ENCODE data around the gene AMELY. TPM values are rescaled to one million over a fixed set of nuclear protein-coding genes. Genes with fewer than 3 reads are reported as not detected.

The AMELY gene
- total RNA-seq, 4 donors from 2014 or later, result not detected

DNA sequence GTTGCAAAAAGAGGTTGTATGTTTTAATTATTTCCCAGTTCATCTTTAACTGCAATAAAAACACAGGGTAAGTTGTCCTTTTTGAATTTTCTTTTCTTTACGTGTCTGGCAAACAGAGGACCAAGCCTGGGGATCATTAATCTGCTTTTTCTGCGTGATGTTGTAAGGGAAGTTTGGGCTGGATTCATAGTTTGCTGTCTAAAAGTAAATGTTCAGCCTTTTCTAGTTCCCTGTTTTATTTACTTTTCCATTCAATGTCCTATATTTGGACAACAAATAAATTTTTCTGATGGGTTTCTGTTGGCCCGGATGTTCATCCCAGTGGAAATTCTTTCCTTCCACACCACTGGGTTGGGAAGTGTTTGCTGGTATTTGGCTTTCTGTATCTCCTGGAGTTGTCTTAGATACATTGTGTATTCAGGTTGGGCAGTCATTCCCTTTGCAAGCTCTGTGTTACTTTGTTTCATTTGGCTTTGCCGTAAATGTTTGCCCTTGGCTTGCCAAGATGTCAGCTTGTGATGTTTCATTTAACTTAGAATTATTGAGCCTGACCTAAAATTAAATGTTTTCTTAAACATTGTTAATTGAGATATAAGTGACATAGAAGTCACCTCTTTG lies 20.3 kb upstream of the AMELY start:
- H3K4me3 ChIP-seq, result no peak overlapping the region
- no peaks in the 10 kb centered on the region for H3K27me3 ChIP-seq
- H3K36me3 ChIP-seq, result no peaks in the 10 kb centered on the region
- no peak for DNase-seq (ENCODE audit: low spot score in 2 of 2)
- H3K4me1 ChIP-seq, result no peaks in the 10 kb centered on the region
- H3K27ac ChIP-seq, result no peak overlapping the region
- WGBS, 2 donors, result 47% methylated on average over 4 of the region's 4 CpGs; no CpG with 5 or more reads in 1 of the 2 donors
- no peaks in the 10 kb centered on the region for H3K9me3 ChIP-seq
- TF ChIP-seq, protein P1, sequence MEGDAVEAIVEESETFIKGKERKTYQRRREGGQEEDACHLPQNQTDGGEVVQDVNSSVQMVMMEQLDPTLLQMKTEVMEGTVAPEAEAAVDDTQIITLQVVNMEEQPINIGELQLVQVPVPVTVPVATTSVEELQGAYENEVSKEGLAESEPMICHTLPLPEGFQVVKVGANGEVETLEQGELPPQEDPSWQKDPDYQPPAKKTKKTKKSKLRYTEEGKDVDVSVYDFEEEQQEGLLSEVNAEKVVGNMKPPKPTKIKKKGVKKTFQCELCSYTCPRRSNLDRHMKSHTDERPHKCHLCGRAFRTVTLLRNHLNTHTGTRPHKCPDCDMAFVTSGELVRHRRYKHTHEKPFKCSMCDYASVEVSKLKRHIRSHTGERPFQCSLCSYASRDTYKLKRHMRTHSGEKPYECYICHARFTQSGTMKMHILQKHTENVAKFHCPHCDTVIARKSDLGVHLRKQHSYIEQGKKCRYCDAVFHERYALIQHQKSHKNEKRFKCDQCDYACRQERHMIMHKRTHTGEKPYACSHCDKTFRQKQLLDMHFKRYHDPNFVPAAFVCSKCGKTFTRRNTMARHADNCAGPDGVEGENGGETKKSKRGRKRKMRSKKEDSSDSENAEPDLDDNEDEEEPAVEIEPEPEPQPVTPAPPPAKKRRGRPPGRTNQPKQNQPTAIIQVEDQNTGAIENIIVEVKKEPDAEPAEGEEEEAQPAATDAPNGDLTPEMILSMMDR (IDR thresholded peaks at IDR 0.05), result no peak
- TF ChIP-seq POLR2A (IDR thresholded peaks at IDR 0.05) (no peak), EP300 (IDR thresholded peaks at IDR 0.05) (no peak)

DNA sequence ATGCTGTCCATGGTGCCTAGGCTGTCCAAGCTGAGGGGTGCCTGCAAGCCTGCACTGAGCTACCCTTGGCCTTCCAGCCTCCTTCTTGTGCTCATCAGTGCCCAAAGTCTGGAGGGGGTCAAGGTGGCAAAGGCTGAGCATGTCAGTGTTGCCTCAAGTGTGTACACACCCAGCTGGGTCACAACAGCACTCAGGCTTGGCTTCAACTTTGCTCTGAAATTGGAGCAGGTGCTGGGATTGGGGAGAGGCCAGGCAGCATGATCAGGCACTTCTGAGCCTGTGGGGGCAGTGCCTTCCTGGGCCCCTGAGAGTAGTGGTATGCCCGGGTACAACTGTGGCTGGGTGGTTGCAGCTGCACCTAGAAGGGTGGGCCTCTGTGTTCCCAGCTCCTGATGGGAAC lies 17.7 kb upstream of the AMELY start:
- no peak for DNase-seq (ENCODE audit: low spot score in 2 of 2)
- H3K4me1 ChIP-seq, result no peaks in the 10 kb centered on the region
- H3K9me3 ChIP-seq, result no peaks in the 10 kb centered on the region
- no peaks in the 10 kb centered on the region for H3K36me3 ChIP-seq
- no peaks in the 10 kb centered on the region for H3K27me3 ChIP-seq
- no peak overlapping the region for H3K4me3 ChIP-seq
- no peak overlapping the region for H3K27ac ChIP-seq
- TF ChIP-seq, protein P1 (IDR thresholded peaks at IDR 0.05), result no peak
- TF ChIP-seq EP300 (IDR thresholded peaks at IDR 0.05) (no peak), POLR2A (IDR thresholded peaks at IDR 0.05) (no peak)
- WGBS, 2 donors, result no CpG with 5 or more reads among the region's 1 CpG

DNA sequence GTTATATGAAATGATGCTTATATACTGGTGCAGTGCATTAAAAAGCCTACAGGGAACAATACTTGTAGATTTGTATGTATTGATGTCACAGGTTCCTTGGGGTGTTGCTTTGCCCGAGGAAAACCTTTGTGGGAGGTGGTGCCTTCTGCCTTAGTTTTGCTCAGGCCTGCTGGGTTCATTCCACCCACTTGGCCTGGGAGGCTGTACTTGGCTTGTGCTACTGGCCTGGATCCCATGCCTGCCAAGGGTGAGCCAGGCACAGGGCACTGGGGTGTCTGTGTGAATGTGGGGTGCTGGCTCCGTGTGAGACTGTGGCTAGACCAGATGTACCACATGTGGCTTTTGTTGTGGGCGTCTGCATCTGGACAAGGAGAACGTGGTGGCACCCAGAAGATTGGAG lies 16.7 kb upstream of the AMELY start:
- TF ChIP-seq POLR2A (IDR thresholded peaks at IDR 0.05) (no peak), EP300 (IDR thresholded peaks at IDR 0.05) (no peak)
- TF ChIP-seq, protein P1 (IDR thresholded peaks at IDR 0.05), result no peak
- no peak overlapping the region for H3K4me3 ChIP-seq
- H3K9me3 ChIP-seq, result no peaks in the 10 kb centered on the region
- DNase-seq (ENCODE audit: low spot score in 2 of 2), result no peak
- no peaks in the 10 kb centered on the region for H3K36me3 ChIP-seq
- WGBS, 2 donors, result 82% methylated on average over 3 of the region's 4 CpGs; no CpG with 5 or more reads in 1 of the 2 donors
- no peak overlapping the region for H3K27ac ChIP-seq
- H3K4me1 ChIP-seq, result no peaks in the 10 kb centered on the region
- H3K27me3 ChIP-seq, result no peaks in the 10 kb centered on the region

DNA sequence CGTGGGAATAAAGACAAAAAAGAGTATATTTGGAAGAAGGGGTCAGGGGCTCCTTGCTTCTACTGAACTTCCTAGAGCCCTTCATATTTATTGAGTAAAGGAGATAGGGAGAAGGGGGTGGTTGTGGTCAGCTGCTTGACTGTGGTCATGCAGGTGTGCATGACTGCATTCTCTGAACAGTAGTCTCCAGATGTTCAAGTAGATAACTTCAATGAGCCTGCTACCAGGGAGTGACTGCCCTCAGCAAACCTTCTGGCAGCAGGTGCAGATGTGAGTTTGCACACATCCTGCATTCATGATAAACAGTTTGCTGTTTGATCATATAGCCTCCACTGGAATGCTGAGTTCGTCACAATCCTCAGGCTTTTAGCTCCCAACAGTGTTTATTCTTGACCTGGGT lies 9.5 kb upstream of the AMELY start:
- Histone ChIP-seq H3K27ac (no peak overlapping the region), H3K4me3 (no peak overlapping the region), H3K27me3 (no peaks in the 10 kb centered on the region), H3K4me1 (no peaks in the 10 kb centered on the region), H3K36me3 (no peaks in the 10 kb centered on the region), H3K9me3 (no peaks in the 10 kb centered on the region)
- no peak for TF ChIP-seq EP300 (IDR thresholded peaks at IDR 0.05)
- no peak for TF ChIP-seq POLR2A (IDR thresholded peaks at IDR 0.05)
- TF ChIP-seq, protein P1 (IDR thresholded peaks at IDR 0.05), result no peak
- WGBS, 2 donors, result 62% methylated on average over 2 of the region's 2 CpGs; no CpG with 5 or more reads in 1 of the 2 donors
- no peak for DNase-seq (ENCODE audit: low spot score in 2 of 2)

DNA sequence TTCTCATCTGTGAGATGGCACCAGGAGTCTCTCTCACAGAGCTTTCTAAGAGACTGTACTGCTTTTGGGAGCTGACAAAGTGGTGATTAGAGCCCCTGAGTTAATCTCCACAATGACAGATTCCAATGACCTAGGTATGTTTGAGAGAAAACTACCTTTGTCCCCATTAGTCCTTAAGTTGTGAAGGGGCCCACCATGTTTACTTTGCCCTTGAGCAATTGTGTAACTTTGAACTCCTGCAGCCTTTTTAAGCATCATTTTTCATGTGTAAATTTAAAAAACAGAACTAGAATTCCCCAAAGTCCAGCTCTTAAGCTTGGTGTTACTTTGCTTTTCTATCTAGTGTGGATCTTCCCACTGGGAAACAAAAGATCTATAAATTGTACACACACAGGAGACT lies 1.8 kb upstream of the AMELY start:
- Histone ChIP-seq H3K4me1 (peaks cover 0 to 16% (median 0%) of the 10 kb centered on the region in 4 donors), H3K27ac (no peak overlapping the region), H3K9me3 (no peaks in the 10 kb centered on the region), H3K27me3 (no peaks in the 10 kb centered on the region), H3K36me3 (no peaks in the 10 kb centered on the region), H3K4me3 (no peak overlapping the region)
- TF ChIP-seq EP300 (IDR thresholded peaks at IDR 0.05) (no peak), POLR2A (IDR thresholded peaks at IDR 0.05) (no peak)
- TF ChIP-seq, protein P1 (IDR thresholded peaks at IDR 0.05), result no peak
- no peak for DNase-seq (ENCODE audit: low spot score in 2 of 2)
